ENCODE data around the gene PTH2R. TPM values are rescaled to one million over a fixed set of nuclear protein-coding genes. Genes with fewer than 3 reads are reported as not detected.

PTH2R gene
- total RNA-seq, 1 experiment from 2014 or later: not detected

GRCh38 chr2:208399201-208399600 is 7.4 kb upstream of the PTH2R start:
- no peak overlapping the region for H3K27ac Mint-ChIP-seq (ENCODE audit: unreplicated experiment)
- peaks cover 6% of the 10 kb centered on the region for H3K4me1 Mint-ChIP-seq (ENCODE audit: low read depth, unreplicated experiment)
- H3K36me3 Mint-ChIP-seq (ENCODE audit: insufficient read depth, unreplicated experiment): no peaks in the 10 kb centered on the region
- intact Hi-C loops (cut with micrococcal nuclease; ENCODE audit: unreplicated experiment): no loop called here
- no peak for TF ChIP-seq CTCF (IDR thresholded peaks at IDR 0.05; ENCODE audit: unreplicated experiment)
- no peaks in the 10 kb centered on the region for H3K9me3 Mint-ChIP-seq (ENCODE audit: low read depth, unreplicated experiment)
- H3K4me3 Mint-ChIP-seq (ENCODE audit: low read depth, unreplicated experiment): no peak overlapping the region
- H3K27me3 Mint-ChIP-seq (ENCODE audit: unreplicated experiment): no peaks in the 10 kb centered on the region
- DNase-seq: no peak
- CTCF ChIA-PET: interaction anchor here (0.6 to 1.3 kb wide), 2 partner anchors 8 to 1334 kb away, joined by 3 read pairs; partner anchors contain the start of gene PTH2R
- no TSS peak for BruUV-seq (replicated peaks)

GRCh38 chr2:208407667-208408066 is 1.1 kb downstream of the PTH2R start:
- CTCF ChIA-PET: interaction anchor here (0.6 to 2.8 kb wide), 9 partner anchors 306 to 1789 kb away, joined by 3 to 17 read pairs (median 3); partner anchors contain the start of gene MAP2
- Mint-ChIP-seq H3K36me3 (ENCODE audit: insufficient read depth, unreplicated experiment) (peaks cover 11% of the 10 kb centered on the region), H3K4me1 (ENCODE audit: low read depth, unreplicated experiment) (peaks cover 10% of the 10 kb centered on the region), H3K4me3 (ENCODE audit: low read depth, unreplicated experiment) (peak overlapping the region; percentile 73), H3K9me3 (ENCODE audit: low read depth, unreplicated experiment) (no peaks in the 10 kb centered on the region), H3K27me3 (ENCODE audit: unreplicated experiment) (no peaks in the 10 kb centered on the region), H3K27ac (ENCODE audit: unreplicated experiment) (no peak overlapping the region)
- intact Hi-C loops (cut with micrococcal nuclease; ENCODE audit: unreplicated experiment): loop anchor here (1.0 to 5.0 kb wide), 8 partner anchors 55 to 1150 kb away; partner anchors contain the start of gene MAP2
- DNase-seq: peak; percentile 64
- TF ChIP-seq CTCF (IDR thresholded peaks at IDR 0.05; ENCODE audit: unreplicated experiment): peak; percentile 67
- no TSS peak for BruUV-seq (replicated peaks)

GRCh38 chr2:208413931-208414330 is 7.3 kb downstream of the PTH2R start:
- no peak overlapping the region for H3K4me3 Mint-ChIP-seq (ENCODE audit: low read depth, unreplicated experiment)
- DNase-seq: no peak
- TF ChIP-seq CTCF (IDR thresholded peaks at IDR 0.05; ENCODE audit: unreplicated experiment): no peak
- no TSS peak for BruUV-seq (replicated peaks)
- no peaks in the 10 kb centered on the region for H3K9me3 Mint-ChIP-seq (ENCODE audit: low read depth, unreplicated experiment)
- no peaks in the 10 kb centered on the region for H3K4me1 Mint-ChIP-seq (ENCODE audit: low read depth, unreplicated experiment)
- no peaks in the 10 kb centered on the region for H3K27me3 Mint-ChIP-seq (ENCODE audit: unreplicated experiment)
- CTCF ChIA-PET: no interaction called here
- no peaks in the 10 kb centered on the region for H3K36me3 Mint-ChIP-seq (ENCODE audit: insufficient read depth, unreplicated experiment)
- H3K27ac Mint-ChIP-seq (ENCODE audit: unreplicated experiment): no peak overlapping the region
- intact Hi-C loops (cut with micrococcal nuclease; ENCODE audit: unreplicated experiment): no loop called here

GRCh38 chr2:208415255-208415654 is 8.7 kb downstream of the PTH2R start:
- Mint-ChIP-seq H3K36me3 (ENCODE audit: insufficient read depth, unreplicated experiment) (no peaks in the 10 kb centered on the region), H3K4me1 (ENCODE audit: low read depth, unreplicated experiment) (no peaks in the 10 kb centered on the region), H3K9me3 (ENCODE audit: low read depth, unreplicated experiment) (no peaks in the 10 kb centered on the region), H3K4me3 (ENCODE audit: low read depth, unreplicated experiment) (no peak overlapping the region), H3K27me3 (ENCODE audit: unreplicated experiment) (no peaks in the 10 kb centered on the region), H3K27ac (ENCODE audit: unreplicated experiment) (no peak overlapping the region)
- CTCF ChIA-PET: no interaction called here
- no peak for DNase-seq
- intact Hi-C loops (cut with micrococcal nuclease; ENCODE audit: unreplicated experiment): no loop called here
- TF ChIP-seq CTCF (IDR thresholded peaks at IDR 0.05; ENCODE audit: unreplicated experiment): no peak
- BruUV-seq (replicated peaks): no TSS peak

Data from Calu3 (cell line).